DND-41 (cell line): ENCODE results near the gene TIMM10B.

Source experiments
- ATAC-seq: fragments of 200-7000 bp; cut with Tn5 transposase; 3 replicates; pipeline ENCODE4 v1.9.1; 2021; ENCODE audit warnings: low read depth; ENCODE audit not compliant: insufficient read depth
- DNase-seq: peaks from one replicate; pipeline ENCODE4 v3.0.0-alpha.2; 2020
- H2AFZ ChIP-seq: 2 replicates; pipeline ENCODE4 v1.6.0; 2012; ENCODE audit warnings: low read depth, low read length
- H3K27ac ChIP-seq: 2 replicates; pipeline ENCODE4 v1.5.1; 2012; ENCODE audit warnings: low read length, inconsistent platforms
- H3K27me3 ChIP-seq: fragments of 200-600 bp; sonication (generic); 2 replicates; pipeline ENCODE4 v1.6.0; 2012; ENCODE audit warnings: low read length, mild to moderate bottlenecking, inconsistent platforms; ENCODE audit not compliant: insufficient read depth, poor library complexity
- H3K36me3 ChIP-seq: 2 replicates; pipeline ENCODE4 v1.5.1; 2012; ENCODE audit warnings: low read length, inconsistent platforms; ENCODE audit not compliant: insufficient read depth
- H3K4me1 ChIP-seq: 2 replicates; pipeline ENCODE4 v1.5.1; 2012; ENCODE audit warnings: mild to moderate bottlenecking, low read length; ENCODE audit not compliant: insufficient read depth
- H3K4me2 ChIP-seq: 2 replicates; pipeline ENCODE4 v1.6.0; 2012; ENCODE audit warnings: mild to moderate bottlenecking, moderate library complexity, low read length, inconsistent platforms; ENCODE audit not compliant: insufficient read depth
- H3K4me3 ChIP-seq, 2 experiments: fragments of 200-600 bp in 1 of 2; shearing (Covaris generic) in 1 of 2; 2 replicates each; pipeline ENCODE4 v1.5.1; 2012 to 2016; ENCODE audit warnings: inconsistent platforms in 2 of 2, low read length in 2 of 2, mild to moderate bottlenecking in 2 of 2, low read depth in 1 of 2, moderate library complexity in 1 of 2
- H3K79me2 ChIP-seq: 2 replicates; pipeline ENCODE4 v1.6.0; 2012; ENCODE audit warnings: low read length, inconsistent platforms; ENCODE audit not compliant: insufficient read depth
- H3K9ac ChIP-seq: 2 replicates; pipeline ENCODE4 v1.6.0; 2012; ENCODE audit warnings: low read depth, mild to moderate bottlenecking, inconsistent platforms, low read length, moderate library complexity
- H3K9me3 ChIP-seq: 2 replicates; pipeline ENCODE4 v1.5.1; 2012; ENCODE audit warnings: low read length, moderate library complexity, mild to moderate bottlenecking, inconsistent platforms; ENCODE audit not compliant: insufficient read depth, severe bottlenecking
- H4K20me1 ChIP-seq: 2 replicates; pipeline ENCODE4 v1.6.0; 2012; ENCODE audit warnings: low read length; ENCODE audit not compliant: insufficient read depth
- CTCF ChIP-seq: IDR thresholded peaks from 2 replicates; pipeline ENCODE4 v1.5.1; 2012; ENCODE audit warnings: borderline replicate concordance, low read length, moderate library complexity, mild to moderate bottlenecking; ENCODE audit not compliant: poor library complexity, severe bottlenecking; ENCODE audit errors: extremely low read depth
- EZH2 ChIP-seq: IDR thresholded peaks from 3 replicates; pipeline ENCODE4 v1.6.1; 2012; ENCODE audit warnings: borderline replicate concordance, low read depth, mild to moderate bottlenecking, moderate library complexity, low read length, inconsistent platforms; ENCODE audit not compliant: severe bottlenecking

Gene TIMM10B

GRCh38 chr11:6482441-6482840, 1.1 kb downstream of the TIMM10B start:
- Histone ChIP-seq H3K9ac (peak overlapping the region; percentile 77), H3K27me3 (no peaks in the 10 kb centered on the region), H3K4me1 (peaks cover 33% of the 10 kb centered on the region), H3K27ac (peak overlapping the region; percentile 87), H3K79me2 (peaks cover 50% of the 10 kb centered on the region), H3K4me2 (peak overlapping the region; percentile 87), H3K4me3 (peak overlapping the region; percentile 58 to 85; a peak in 3 of 4 replicates), H3K36me3 (peaks cover 80% of the 10 kb centered on the region), H3K9me3 (no peaks in the 10 kb centered on the region), H4K20me1 (peaks cover 21% of the 10 kb centered on the region), H2AFZ (no peak overlapping the region)
- ATAC-seq = no peak
- TF ChIP-seq EZH2 (no peak), CTCF (no peak)
- DNase-seq = no peak

GRCh38 chr11:6483015-6483414, 1.7 kb downstream of the TIMM10B start:
- peaks cover 21% of the 10 kb centered on the region for H4K20me1 ChIP-seq
- TF ChIP-seq EZH2 (no peak), CTCF (no peak)
- H3K9me3 ChIP-seq = no peaks in the 10 kb centered on the region
- peaks cover 78% of the 10 kb centered on the region for H3K36me3 ChIP-seq
- no peak overlapping the region for H2AFZ ChIP-seq
- ATAC-seq = no peak
- no peak overlapping the region for H3K9ac ChIP-seq
- DNase-seq = no peak
- H3K4me2 ChIP-seq = peak overlapping the region; percentile 87; the same call in 1 of the 2 replicates
- H3K79me2 ChIP-seq = peaks cover 50% of the 10 kb centered on the region
- H3K27me3 ChIP-seq = no peaks in the 10 kb centered on the region
- no peak overlapping the region for H3K27ac ChIP-seq
- no peak overlapping the region for H3K4me3 ChIP-seq
- H3K4me1 ChIP-seq = peaks cover 33% of the 10 kb centered on the region

GRCh38 chr11:6485661-6486060, 4.4 kb downstream of the TIMM10B start:
- no peaks in the 10 kb centered on the region for H3K27me3 ChIP-seq
- no peak overlapping the region for H3K4me2 ChIP-seq
- no peak overlapping the region for H3K9ac ChIP-seq
- peaks cover 67% of the 10 kb centered on the region for H3K36me3 ChIP-seq
- H3K27ac ChIP-seq = no peak overlapping the region
- H3K4me1 ChIP-seq = peaks cover 17% of the 10 kb centered on the region
- TF ChIP-seq EZH2 (no peak), CTCF (no peak)
- ATAC-seq (no peak), DNase-seq (no peak)
- no peak overlapping the region for H3K4me3 ChIP-seq
- no peak overlapping the region for H2AFZ ChIP-seq
- peaks cover 32% of the 10 kb centered on the region for H3K79me2 ChIP-seq
- peaks cover 10% of the 10 kb centered on the region for H4K20me1 ChIP-seq
- no peaks in the 10 kb centered on the region for H3K9me3 ChIP-seq

GRCh38 chr11:6486256-6486655, 5.0 kb downstream of the TIMM10B start:
- Histone ChIP-seq H3K4me3 (no peak overlapping the region), H3K27me3 (no peaks in the 10 kb centered on the region), H3K9ac (no peak overlapping the region), H3K4me2 (no peak overlapping the region), H2AFZ (no peak overlapping the region), H3K4me1 (peaks cover 16% of the 10 kb centered on the region), H3K9me3 (no peaks in the 10 kb centered on the region), H4K20me1 (peaks cover 10% of the 10 kb centered on the region), H3K27ac (no peak overlapping the region), H3K79me2 (peaks cover 27% of the 10 kb centered on the region), H3K36me3 (peaks cover 67% of the 10 kb centered on the region)
- no peak for ATAC-seq
- TF ChIP-seq CTCF = no peak
- no peak for TF ChIP-seq EZH2
- DNase-seq = no peak
